Activated B cell treated with CpG ODN at 0.5 μM for 24 hours (primary cell): Measurements from ENCODE around the gene ACSL1. TPM values are rescaled to one million over a fixed set of nuclear protein-coding genes. Genes with fewer than 3 reads are reported as not detected.

ENCODE experiments used
- ATAC-seq: fragments of 200-7000 bp; cut with Tn5 transposase; one replicate; pipeline ENCODE4 v1.10.0; 2021; ENCODE audit warnings: low read depth, mild to moderate bottlenecking, moderate library complexity
- CTCF ChIA-PET: fragments of 350-600 bp; sonication (Branson Sonifier 250); formaldehyde crosslinking; loops from one replicate; lab custom pipeline; 2021; ENCODE audit warnings: antibody characterized with exemption; lab: Charles Lee
- POLR2A ChIA-PET: fragments of 350-600 bp; sonication (Branson Sonifier 250); formaldehyde crosslinking; loops from one replicate; lab custom pipeline; 2021; ENCODE audit warnings: antibody characterized with exemption; lab: Charles Lee
- DNase-seq: peaks from one replicate; pipeline ENCODE4 v3.0.0; 2022
- H3K27ac Mint-ChIP-seq: one replicate; pipeline ENCODE4 v1.8.0; 2020; ENCODE audit warnings: mixed read lengths
- H3K27me3 Mint-ChIP-seq: one replicate; pipeline ENCODE4 v1.8.0; 2021; ENCODE audit warnings: mixed read lengths
- H3K36me3 Mint-ChIP-seq: one replicate; pipeline ENCODE4 v1.8.0; 2021; ENCODE audit warnings: low read depth, mixed read lengths
- H3K4me1 Mint-ChIP-seq: one replicate; pipeline ENCODE4 v1.8.0; 2021; ENCODE audit warnings: mixed read lengths
- H3K4me3 Mint-ChIP-seq: one replicate; pipeline ENCODE4 v1.8.0; 2020; ENCODE audit warnings: mild to moderate bottlenecking, mixed read lengths
- H3K9me3 Mint-ChIP-seq: one replicate; pipeline ENCODE4 v1.8.0; 2020; ENCODE audit warnings: mixed read lengths
- intact Hi-C: fragments of 100-400 bp; cut with micrococcal nuclease; formaldehyde crosslinking; loops from one replicate; pipeline ENCODE4 v1.15.1; 2024
- total RNA-seq: library from RNA; stranded (reverse); gene quantifications from 2 replicates; pipeline ENCODE4 v1.2.3, GENCODE V29; 2022
- TF ChIP-seq, protein P1 (sequence below): fragments of 200-600 bp; IDR thresholded peaks from one replicate; pipeline ENCODE4 v1.8.0; 2022; ENCODE audit warnings: antibody characterized with exemption, mild to moderate bottlenecking

The ACSL1 gene
- total RNA-seq, 1 donor from 2014 or later, result 47.0 TPM

DNA sequence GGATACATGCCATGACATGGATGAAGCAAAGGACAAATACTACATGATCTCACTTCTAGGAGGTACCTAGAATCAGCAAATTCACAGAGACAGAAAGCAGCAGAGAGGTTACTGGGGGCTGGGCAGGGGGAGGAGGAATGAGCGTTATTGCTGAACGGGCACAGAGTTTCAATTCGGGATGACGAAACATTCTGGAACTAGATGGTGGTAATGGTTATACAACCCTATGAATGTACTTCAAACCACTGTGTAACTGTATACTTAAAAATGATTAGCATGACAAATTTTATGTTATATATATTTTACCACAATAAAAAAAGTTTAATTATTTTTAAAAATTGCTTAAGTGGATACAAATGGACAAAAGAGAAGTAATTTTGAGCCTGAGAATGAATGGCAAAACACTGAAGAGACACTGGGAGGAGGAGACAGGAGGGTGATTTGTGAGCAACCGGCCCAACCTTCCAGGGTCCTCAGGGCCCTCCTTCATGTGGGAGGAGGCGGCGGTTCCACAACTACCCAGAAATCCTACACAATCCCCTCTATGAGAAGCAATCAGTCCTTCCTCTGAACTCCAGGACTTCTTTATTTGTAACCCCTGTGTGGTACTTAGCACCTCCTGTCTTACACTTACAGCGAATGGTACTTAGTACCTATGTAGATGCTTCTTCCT is 14.1 kb downstream of the ACSL1 start:
- peaks cover 61% of the 10 kb centered on the region for H3K4me1 Mint-ChIP-seq
- TF ChIP-seq, protein P1, sequence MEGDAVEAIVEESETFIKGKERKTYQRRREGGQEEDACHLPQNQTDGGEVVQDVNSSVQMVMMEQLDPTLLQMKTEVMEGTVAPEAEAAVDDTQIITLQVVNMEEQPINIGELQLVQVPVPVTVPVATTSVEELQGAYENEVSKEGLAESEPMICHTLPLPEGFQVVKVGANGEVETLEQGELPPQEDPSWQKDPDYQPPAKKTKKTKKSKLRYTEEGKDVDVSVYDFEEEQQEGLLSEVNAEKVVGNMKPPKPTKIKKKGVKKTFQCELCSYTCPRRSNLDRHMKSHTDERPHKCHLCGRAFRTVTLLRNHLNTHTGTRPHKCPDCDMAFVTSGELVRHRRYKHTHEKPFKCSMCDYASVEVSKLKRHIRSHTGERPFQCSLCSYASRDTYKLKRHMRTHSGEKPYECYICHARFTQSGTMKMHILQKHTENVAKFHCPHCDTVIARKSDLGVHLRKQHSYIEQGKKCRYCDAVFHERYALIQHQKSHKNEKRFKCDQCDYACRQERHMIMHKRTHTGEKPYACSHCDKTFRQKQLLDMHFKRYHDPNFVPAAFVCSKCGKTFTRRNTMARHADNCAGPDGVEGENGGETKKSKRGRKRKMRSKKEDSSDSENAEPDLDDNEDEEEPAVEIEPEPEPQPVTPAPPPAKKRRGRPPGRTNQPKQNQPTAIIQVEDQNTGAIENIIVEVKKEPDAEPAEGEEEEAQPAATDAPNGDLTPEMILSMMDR, result no peak
- no peak overlapping the region for H3K4me3 Mint-ChIP-seq
- ChIA-PET CTCF (no interaction called here), POLR2A (no interaction called here)
- ATAC-seq (no peak), DNase-seq (no peak)
- intact Hi-C loops, result loop anchor here (10.0 kb wide), 1 partner anchor 47 kb away; no protein-coding TSS in a partner anchor
- H3K27ac Mint-ChIP-seq, result no peak overlapping the region
- H3K27me3 Mint-ChIP-seq, result no peaks in the 10 kb centered on the region
- peaks cover 13% of the 10 kb centered on the region for H3K36me3 Mint-ChIP-seq
- H3K9me3 Mint-ChIP-seq, result no peaks in the 10 kb centered on the region

- Mint-ChIP-seq H3K27me3 (no peaks in the 10 kb centered on the region), H3K4me3 (no peak overlapping the region), H3K4me1 (peaks cover 59% of the 10 kb centered on the region), H3K36me3 (peaks cover 13% of the 10 kb centered on the region), H3K27ac (no peak overlapping the region), H3K9me3 (no peaks in the 10 kb centered on the region)
- ATAC-seq (no peak), DNase-seq (no peak)
- intact Hi-C loops, result loop anchor here (10.0 kb wide), 1 partner anchor 46 kb away; no protein-coding TSS in a partner anchor
- TF ChIP-seq, protein P1, result no peak
- ChIA-PET CTCF (no interaction called here), POLR2A (interaction anchor here (0.6 to 1.0 kb wide), 2 partner anchors 14 to 253 kb away, joined by 3 to 4 read pairs; no protein-coding TSS in a partner anchor)
Measured at GRCh38 chr4:184810720-184811119, 15.0 kb downstream of the ACSL1 start.

DNA sequence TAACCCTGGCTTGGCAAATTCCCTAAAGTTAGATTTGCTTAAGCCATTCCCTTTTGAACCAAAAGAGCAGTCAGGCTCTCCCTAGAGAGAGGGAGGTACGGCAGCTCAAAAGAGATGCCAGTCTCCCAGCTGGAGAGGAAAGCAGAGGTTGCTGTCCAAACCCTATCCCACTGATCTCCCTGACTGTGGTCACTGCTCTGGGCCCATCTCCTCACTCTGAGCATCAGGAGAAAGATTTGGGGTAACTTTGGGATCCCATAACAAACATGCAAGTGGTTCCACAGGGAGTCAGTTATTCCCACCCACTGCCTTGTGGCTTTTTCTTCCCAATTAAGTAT is 17.1 kb downstream of the ACSL1 start:
- no peaks in the 10 kb centered on the region for H3K27me3 Mint-ChIP-seq

GRCh38 chr4:184807797-184808712 is 17.7 kb downstream of the ACSL1 start:
- intact Hi-C loops, result no loop called here
- Mint-ChIP-seq H3K27me3 (no peaks in the 10 kb centered on the region), H3K4me1 (peaks cover 55% of the 10 kb centered on the region), H3K27ac (no peak overlapping the region), H3K9me3 (no peaks in the 10 kb centered on the region), H3K36me3 (peaks cover 9% of the 10 kb centered on the region), H3K4me3 (no peak overlapping the region)
- DNase-seq (no peak), ATAC-seq (no peak)
- ChIA-PET CTCF (no interaction called here), POLR2A (no interaction called here)
- TF ChIP-seq, protein P1, result no peak

More for the DNA sequence above, 17.1 kb downstream of the ACSL1 start:
- Mint-ChIP-seq H3K36me3 (peaks cover 13% of the 10 kb centered on the region), H3K4me3 (no peak overlapping the region), H3K9me3 (no peaks in the 10 kb centered on the region), H3K27ac (no peak overlapping the region), H3K4me1 (peaks cover 56% of the 10 kb centered on the region)
- TF ChIP-seq, protein P1, result no peak
- CTCF ChIA-PET, result no interaction called here
- DNase-seq (no peak), ATAC-seq (no peak)
- POLR2A ChIA-PET, result no interaction called here
- intact Hi-C loops, result no loop called here

GRCh38 chr4:184807256-184807655 is 18.5 kb downstream of the ACSL1 start:
- intact Hi-C loops, result no loop called here
- DNase-seq, result no peak
- ChIA-PET CTCF (no interaction called here), POLR2A (no interaction called here)
- Mint-ChIP-seq H3K4me1 (peaks cover 47% of the 10 kb centered on the region), H3K4me3 (no peak overlapping the region), H3K27me3 (no peaks in the 10 kb centered on the region), H3K36me3 (peaks cover 12% of the 10 kb centered on the region), H3K27ac (no peak overlapping the region), H3K9me3 (no peaks in the 10 kb centered on the region)
- TF ChIP-seq, protein P1, result no peak
- ATAC-seq, result no peak
